Fibroblast of the aortic adventitia (primary cell): Measurements from ENCODE around the gene IL3. TPM values are rescaled to one million over a fixed set of nuclear protein-coding genes. Genes with fewer than 3 reads are reported as not detected.

ENCODE experiments used
- DNase-seq: peaks from one replicate; pipeline ENCODE4 v3.0.0-alpha.2; 2010; ENCODE audit warnings: low read depth
- H3K4me3 ChIP-seq: 2 replicates; pipeline ENCODE4 v1.5.1; 2011; ENCODE audit warnings: low read depth, mild to moderate bottlenecking, control low read depth, low read length, moderate library complexity
- total RNA-seq: library from RNA; depleted of rRNA; stranded (reverse); fragments of >200 nt; gene quantifications from 2 replicates; pipeline ENCODE4 v1.2.3, GENCODE V29; 2012; ENCODE audit warnings: low replicate concordance
- TF ChIP-seq, protein P1 (sequence below): IDR thresholded peaks from 2 replicates; pipeline ENCODE4 v1.5.1; 2011; ENCODE audit warnings: mild to moderate bottlenecking, low read length, control low read depth, inconsistent platforms; ENCODE audit not compliant: insufficient read depth

The IL3 gene
- total RNA-seq, 1 donor: not detected

GRCh38 chr5:132076202-132076830 is 15.9 kb downstream of the IL3 start:
- DNase-seq: no peak
- TF ChIP-seq, protein P1, sequence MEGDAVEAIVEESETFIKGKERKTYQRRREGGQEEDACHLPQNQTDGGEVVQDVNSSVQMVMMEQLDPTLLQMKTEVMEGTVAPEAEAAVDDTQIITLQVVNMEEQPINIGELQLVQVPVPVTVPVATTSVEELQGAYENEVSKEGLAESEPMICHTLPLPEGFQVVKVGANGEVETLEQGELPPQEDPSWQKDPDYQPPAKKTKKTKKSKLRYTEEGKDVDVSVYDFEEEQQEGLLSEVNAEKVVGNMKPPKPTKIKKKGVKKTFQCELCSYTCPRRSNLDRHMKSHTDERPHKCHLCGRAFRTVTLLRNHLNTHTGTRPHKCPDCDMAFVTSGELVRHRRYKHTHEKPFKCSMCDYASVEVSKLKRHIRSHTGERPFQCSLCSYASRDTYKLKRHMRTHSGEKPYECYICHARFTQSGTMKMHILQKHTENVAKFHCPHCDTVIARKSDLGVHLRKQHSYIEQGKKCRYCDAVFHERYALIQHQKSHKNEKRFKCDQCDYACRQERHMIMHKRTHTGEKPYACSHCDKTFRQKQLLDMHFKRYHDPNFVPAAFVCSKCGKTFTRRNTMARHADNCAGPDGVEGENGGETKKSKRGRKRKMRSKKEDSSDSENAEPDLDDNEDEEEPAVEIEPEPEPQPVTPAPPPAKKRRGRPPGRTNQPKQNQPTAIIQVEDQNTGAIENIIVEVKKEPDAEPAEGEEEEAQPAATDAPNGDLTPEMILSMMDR: no peak

GRCh38 chr5:132076983-132077382 is 16.5 kb downstream of the IL3 start:
- no peak for DNase-seq
- TF ChIP-seq, protein P1: no peak
- no peak overlapping the region for H3K4me3 ChIP-seq

More at GRCh38 chr5:132076202-132076830, 15.9 kb downstream of the IL3 start:
- H3K4me3 ChIP-seq: no peak overlapping the region

DNA sequence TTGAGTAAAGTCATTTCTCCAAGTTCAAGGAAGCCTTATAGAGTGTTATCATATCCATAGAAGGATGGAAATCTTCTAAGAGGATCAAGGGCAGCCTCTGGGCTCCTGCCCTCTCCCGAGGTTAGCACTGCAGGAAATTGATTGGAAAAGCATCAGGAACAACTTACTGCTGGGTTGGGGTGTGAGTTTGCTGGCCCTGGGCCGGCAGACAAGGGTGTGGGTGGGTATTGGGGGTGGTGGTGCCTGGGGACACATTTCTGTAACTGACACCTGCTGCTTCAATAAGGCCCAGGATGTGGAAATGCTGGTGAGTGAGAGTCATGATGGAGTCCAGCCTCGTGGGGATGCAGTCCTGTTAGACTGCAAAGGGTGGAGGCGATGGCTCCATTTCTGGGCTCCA is 18.6 kb downstream of the IL3 start:
- H3K4me3 ChIP-seq: no peak overlapping the region
- no peak for DNase-seq
- TF ChIP-seq, protein P1: no peak

GRCh38 chr5:132079619-132080018 is 19.2 kb downstream of the IL3 start:
- TF ChIP-seq, protein P1: no peak
- no peak for DNase-seq
- H3K4me3 ChIP-seq: no peak overlapping the region

DNA sequence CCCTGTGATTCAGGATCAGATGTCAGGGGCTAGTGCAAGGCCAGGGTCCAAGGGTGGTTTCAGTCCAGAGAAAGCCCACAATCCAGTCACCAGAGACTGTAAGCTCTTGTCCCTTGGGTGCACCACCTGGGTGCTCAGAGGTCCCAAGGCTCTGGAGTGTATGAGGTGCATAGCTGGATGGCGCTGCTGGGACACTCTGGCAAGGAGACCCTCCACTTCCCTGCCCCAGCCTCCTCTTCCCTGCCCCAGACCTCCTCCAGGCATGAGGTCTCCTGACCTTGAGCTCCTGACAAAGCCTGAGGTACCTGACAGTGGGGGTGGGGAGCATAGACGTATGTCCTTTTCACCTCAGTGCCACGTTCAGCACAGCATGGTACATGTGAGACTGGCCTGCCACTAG is 20.1 kb downstream of the IL3 start:
- no peak overlapping the region for H3K4me3 ChIP-seq
- TF ChIP-seq, protein P1: no peak
- DNase-seq: no peak

- H3K4me3 ChIP-seq: no peak overlapping the region
- TF ChIP-seq, protein P1: no peak
- no peak for DNase-seq
These were observed 21.0 kb downstream of the IL3 start for GRCh38 chr5:132081458-132081857.
